NCI-H82 treated with DMSO at 0.1 percent for 48 hours (cell line): ENCODE measurements around the gene SAG.
"Not testable (repeated sequence)": the region's sequence is repeated elsewhere in the genome, so short reads cannot be mapped to it uniquely, and the experiment has no call there.

ENCODE experiments used
- DNase-seq: peaks from one replicate; lab custom pipeline; 2025; ENCODE audit not compliant: unreplicated experiment; lab: John Stamatoyannopoulos, UW

Gene SAG

GRCh38 chr2:233329489-233330135, 22.0 kb downstream of the SAG start:
- no peak for DNase-seq

- DNase-seq: no peak
These were observed 23.9 kb downstream of the SAG start for GRCh38 chr2:233331536-233331935.

GRCh38 chr2:233332125-233332524, 24.5 kb downstream of the SAG start:
- DNase-seq: no peak

GRCh38 chr2:233334915-233335314, 27.3 kb downstream of the SAG start:
- no peak for DNase-seq

GRCh38 chr2:233336091-233336490, 28.5 kb downstream of the SAG start:
- not testable (repeated sequence) for DNase-seq

- DNase-seq: no peak
These were observed 28.9 kb downstream of the SAG start for GRCh38 chr2:233336541-233336940.

GRCh38 chr2:233338046-233338445, 30.4 kb downstream of the SAG start:
- peak; percentile 50 for DNase-seq

- DNase-seq: no peak
These were observed 31.3 kb downstream of the SAG start for GRCh38 chr2:233338812-233339368.

- no peak for DNase-seq
These were observed 31.8 kb downstream of the SAG start for GRCh38 chr2:233339427-233339826.

GRCh38 chr2:233341296-233341695, 33.7 kb downstream of the SAG start:
- DNase-seq: no peak

- peak; percentile 78 for DNase-seq
These were observed 34.7 kb downstream of the SAG start for GRCh38 chr2:233342301-233342700.

- no peak for DNase-seq
These were observed 35.6 kb downstream of the SAG start for GRCh38 chr2:233343171-233343705.

GRCh38 chr2:233346376-233346775, 38.8 kb downstream of the SAG start:
- DNase-seq: no peak

GRCh38 chr2:233346930-233347329, 39.3 kb downstream of the SAG start:
- no peak for DNase-seq

GRCh38 chr2:233349005-233349998, 41.7 kb downstream of the SAG start:
- no peak for DNase-seq

GRCh38 chr2:233350708-233351107, 43.1 kb downstream of the SAG start:
- DNase-seq: no peak

GRCh38 chr2:233351423-233351822, 43.8 kb downstream of the SAG start:
- no peak for DNase-seq

GRCh38 chr2:233352141-233352842, 44.7 kb downstream of the SAG start:
- DNase-seq: no peak

- DNase-seq: no peak
These were observed 45.6 kb downstream of the SAG start for GRCh38 chr2:233353101-233353768.

GRCh38 chr2:233353769-233354499, 46.3 kb downstream of the SAG start, which contains the start of gene DGKD:
Gene DGKD, plus strand, starts transcription at chr2:233354494. Its CDS starts 25 bp downstream, at chr2:233354519.
- DNase-seq: peak; percentile 49
